WTC11 (cell line): ENCODE data around the gene NOP9.

Experiments
- JUN ChIP-seq: sonication (generic); formaldehyde crosslinking; IDR thresholded peaks from 2 replicates; pipeline ENCODE4 v1.8.0; 2023; ENCODE audit warnings: mild to moderate bottlenecking, missing genetic modification reagents
- KAT7 ChIP-seq: sonication (generic); formaldehyde crosslinking; IDR thresholded peaks from 2 replicates; pipeline ENCODE4 v1.8.1; 2023; ENCODE audit warnings: missing genetic modification reagents, mild to moderate bottlenecking, borderline replicate concordance
- SMAD3 ChIP-seq: sonication (generic); formaldehyde crosslinking; IDR thresholded peaks from 2 replicates; pipeline ENCODE4 v1.8.0; 2022; ENCODE audit warnings: missing genetic modification reagents, mild to moderate bottlenecking, borderline replicate concordance
- ZNF232 ChIP-seq: sonication (generic); formaldehyde crosslinking; IDR thresholded peaks from 2 replicates; pipeline ENCODE4 v1.8.0; 2022; ENCODE audit warnings: mild to moderate bottlenecking, missing genetic modification reagents
- TF ChIP-seq, protein P1 (sequence below): sonication (generic); formaldehyde crosslinking; IDR thresholded peaks from 2 replicates; pipeline ENCODE4 v1.8.1; 2022; ENCODE audit warnings: low read depth, missing genetic modification reagents, borderline replicate concordance
- TF ChIP-seq, protein P2 (sequence below): fragments of 200-600 bp; IDR thresholded peaks from 2 replicates; pipeline ENCODE4 v1.8.0; 2022; ENCODE audit warnings: antibody characterized with exemption
- TF ChIP-seq, protein P3 (sequence below): sonication (generic); formaldehyde crosslinking; IDR thresholded peaks from 2 replicates; pipeline ENCODE4 v1.8.0; 2022; ENCODE audit warnings: mild to moderate bottlenecking, missing genetic modification reagents
- TF ChIP-seq, protein P4 (sequence below): sonication (generic); formaldehyde crosslinking; IDR thresholded peaks from 2 replicates; pipeline ENCODE4 v1.8.1; 2022; ENCODE audit warnings: low read depth, mild to moderate bottlenecking, moderate library complexity, missing genetic modification reagents, borderline replicate concordance
- TF ChIP-seq, protein P5 (sequence below): sonication (generic); formaldehyde crosslinking; IDR thresholded peaks from 2 replicates; pipeline ENCODE4 v1.8.0; 2022; ENCODE audit warnings: mild to moderate bottlenecking, missing genetic modification reagents

DNA sequence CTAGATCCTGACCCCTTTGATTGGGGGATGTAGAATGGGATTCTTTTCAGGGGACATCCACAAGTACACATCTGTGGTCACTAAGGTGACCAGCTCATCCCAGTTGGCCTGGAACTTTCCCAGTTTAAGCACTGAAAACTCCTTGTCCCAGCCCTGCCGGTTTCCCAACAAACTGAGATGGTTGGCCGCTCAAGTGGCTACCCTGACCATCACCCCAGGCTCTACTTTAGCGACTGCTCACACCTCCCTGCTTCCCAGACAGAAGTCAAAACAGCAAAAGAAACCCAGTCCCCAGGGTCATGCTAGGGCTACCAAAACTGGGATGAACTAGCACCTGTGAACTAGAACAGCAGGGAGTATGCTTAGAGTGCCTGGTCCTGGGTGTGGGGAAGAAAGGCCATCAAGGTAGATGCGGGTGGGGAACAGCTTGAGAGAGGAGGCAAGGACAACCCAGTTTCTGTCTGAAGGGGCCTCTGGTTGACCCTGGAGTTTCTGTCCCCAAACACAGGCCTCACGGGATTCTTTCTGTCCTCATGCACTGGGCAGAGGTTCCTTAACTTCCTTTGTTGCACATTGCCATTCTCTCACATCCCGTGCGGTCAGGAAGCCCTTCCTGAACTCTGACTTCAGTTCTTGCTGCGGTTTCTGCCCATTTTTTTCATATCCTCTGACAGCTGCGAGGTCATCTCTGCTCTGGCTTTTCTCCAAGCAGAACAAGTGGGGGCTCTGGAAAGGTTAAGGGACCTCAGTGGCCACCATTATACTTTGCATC is 13.3 kb downstream of the NOP9 start:
- TF ChIP-seq, protein P1, sequence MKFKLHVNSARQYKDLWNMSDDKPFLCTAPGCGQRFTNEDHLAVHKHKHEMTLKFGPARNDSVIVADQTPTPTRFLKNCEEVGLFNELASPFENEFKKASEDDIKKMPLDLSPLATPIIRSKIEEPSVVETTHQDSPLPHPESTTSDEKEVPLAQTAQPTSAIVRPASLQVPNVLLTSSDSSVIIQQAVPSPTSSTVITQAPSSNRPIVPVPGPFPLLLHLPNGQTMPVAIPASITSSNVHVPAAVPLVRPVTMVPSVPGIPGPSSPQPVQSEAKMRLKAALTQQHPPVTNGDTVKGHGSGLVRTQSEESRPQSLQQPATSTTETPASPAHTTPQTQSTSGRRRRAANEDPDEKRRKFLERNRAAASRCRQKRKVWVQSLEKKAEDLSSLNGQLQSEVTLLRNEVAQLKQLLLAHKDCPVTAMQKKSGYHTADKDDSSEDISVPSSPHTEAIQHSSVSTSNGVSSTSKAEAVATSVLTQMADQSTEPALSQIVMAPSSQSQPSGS, result no peak
- TF ChIP-seq, protein P2, sequence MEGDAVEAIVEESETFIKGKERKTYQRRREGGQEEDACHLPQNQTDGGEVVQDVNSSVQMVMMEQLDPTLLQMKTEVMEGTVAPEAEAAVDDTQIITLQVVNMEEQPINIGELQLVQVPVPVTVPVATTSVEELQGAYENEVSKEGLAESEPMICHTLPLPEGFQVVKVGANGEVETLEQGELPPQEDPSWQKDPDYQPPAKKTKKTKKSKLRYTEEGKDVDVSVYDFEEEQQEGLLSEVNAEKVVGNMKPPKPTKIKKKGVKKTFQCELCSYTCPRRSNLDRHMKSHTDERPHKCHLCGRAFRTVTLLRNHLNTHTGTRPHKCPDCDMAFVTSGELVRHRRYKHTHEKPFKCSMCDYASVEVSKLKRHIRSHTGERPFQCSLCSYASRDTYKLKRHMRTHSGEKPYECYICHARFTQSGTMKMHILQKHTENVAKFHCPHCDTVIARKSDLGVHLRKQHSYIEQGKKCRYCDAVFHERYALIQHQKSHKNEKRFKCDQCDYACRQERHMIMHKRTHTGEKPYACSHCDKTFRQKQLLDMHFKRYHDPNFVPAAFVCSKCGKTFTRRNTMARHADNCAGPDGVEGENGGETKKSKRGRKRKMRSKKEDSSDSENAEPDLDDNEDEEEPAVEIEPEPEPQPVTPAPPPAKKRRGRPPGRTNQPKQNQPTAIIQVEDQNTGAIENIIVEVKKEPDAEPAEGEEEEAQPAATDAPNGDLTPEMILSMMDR, result no peak
- no peak for TF ChIP-seq SMAD3
- TF ChIP-seq ZNF232 (CRISPR knock-in tag), result no peak
- TF ChIP-seq KAT7 (CRISPR knock-in tag), result no peak
- TF ChIP-seq, protein P3, sequence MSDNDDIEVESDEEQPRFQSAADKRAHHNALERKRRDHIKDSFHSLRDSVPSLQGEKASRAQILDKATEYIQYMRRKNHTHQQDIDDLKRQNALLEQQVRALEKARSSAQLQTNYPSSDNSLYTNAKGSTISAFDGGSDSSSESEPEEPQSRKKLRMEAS, result no peak
- TF ChIP-seq, protein P4, sequence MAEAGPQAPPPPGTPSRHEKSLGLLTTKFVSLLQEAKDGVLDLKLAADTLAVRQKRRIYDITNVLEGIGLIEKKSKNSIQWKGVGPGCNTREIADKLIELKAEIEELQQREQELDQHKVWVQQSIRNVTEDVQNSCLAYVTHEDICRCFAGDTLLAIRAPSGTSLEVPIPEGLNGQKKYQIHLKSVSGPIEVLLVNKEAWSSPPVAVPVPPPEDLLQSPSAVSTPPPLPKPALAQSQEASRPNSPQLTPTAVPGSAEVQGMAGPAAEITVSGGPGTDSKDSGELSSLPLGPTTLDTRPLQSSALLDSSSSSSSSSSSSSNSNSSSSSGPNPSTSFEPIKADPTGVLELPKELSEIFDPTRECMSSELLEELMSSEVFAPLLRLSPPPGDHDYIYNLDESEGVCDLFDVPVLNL (CRISPR knock-in tag), result no peak
- TF ChIP-seq, protein P5, sequence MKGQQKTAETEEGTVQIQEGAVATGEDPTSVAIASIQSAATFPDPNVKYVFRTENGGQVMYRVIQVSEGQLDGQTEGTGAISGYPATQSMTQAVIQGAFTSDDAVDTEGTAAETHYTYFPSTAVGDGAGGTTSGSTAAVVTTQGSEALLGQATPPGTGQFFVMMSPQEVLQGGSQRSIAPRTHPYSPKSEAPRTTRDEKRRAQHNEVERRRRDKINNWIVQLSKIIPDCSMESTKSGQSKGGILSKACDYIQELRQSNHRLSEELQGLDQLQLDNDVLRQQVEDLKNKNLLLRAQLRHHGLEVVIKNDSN, result no peak
- TF ChIP-seq JUN (CRISPR knock-in tag), result no peak
